Keratinocyte (primary cell): ENCODE data around the gene MYOZ3. TPM values are rescaled to one million over a fixed set of nuclear protein-coding genes. Genes with fewer than 3 reads are reported as not detected.

Experiments
- DNase-seq: peaks from one replicate; pipeline ENCODE4 v3.0.0-alpha.2; 2011; ENCODE audit warnings: low read depth, missing footprints, low spot score
- FAIRE-seq: peaks from 2 replicates; lab custom pipeline; 2011; peaks lifted over from hg19 to GRCh38; lab: Jason Lieb, UNC
- H2AFZ ChIP-seq: 2 replicates; pipeline ENCODE4 v1.6.0; 2012; ENCODE audit warnings: low read length, control low read depth, inconsistent platforms; ENCODE audit not compliant: control insufficient read depth
- H3K27ac ChIP-seq: 2 replicates; pipeline ENCODE4 v1.5.1; 2011; ENCODE audit warnings: low read length; ENCODE audit not compliant: control insufficient read depth, insufficient read depth
- H3K27me3 ChIP-seq: 3 replicates; pipeline ENCODE4 v1.6.0; 2011; ENCODE audit warnings: low read length; ENCODE audit not compliant: control insufficient read depth, insufficient read depth; ENCODE audit errors: extremely low read depth
- H3K36me3 ChIP-seq, 2 experiments: 2 replicates in 1 of 2; 3 replicates in 1 of 2; pipeline ENCODE4 v1.5.1; 2011; ENCODE audit warnings: low read length in 2 of 2, mild to moderate bottlenecking in 1 of 2; ENCODE audit not compliant: control insufficient read depth in 2 of 2, insufficient read depth in 2 of 2; ENCODE audit errors: extremely low read depth in 1 of 2
- H3K4me1 ChIP-seq: 3 replicates; pipeline ENCODE4 v1.5.1; 2011; ENCODE audit warnings: low read length; ENCODE audit not compliant: control insufficient read depth, insufficient read depth; ENCODE audit errors: extremely low read depth
- H3K4me2 ChIP-seq: 3 replicates; pipeline ENCODE4 v1.6.0; 2011; ENCODE audit warnings: low read depth, low read length; ENCODE audit not compliant: control insufficient read depth, insufficient read depth; ENCODE audit errors: extremely low read depth
- H3K4me3 ChIP-seq, 3 experiments: fragments of 200-600 bp in 1 of 3; sonication (generic) in 1 of 3; 2 replicates in 2 of 3; 3 replicates in 1 of 3; pipeline ENCODE4 v1.5.1; 2011 to 2016; ENCODE audit warnings: low read length in 3 of 3, mild to moderate bottlenecking in 3 of 3, control low read depth in 2 of 3, inconsistent platforms in 1 of 3, low read depth in 1 of 3, mixed read lengths in 1 of 3, mixed run types in 1 of 3, moderate library complexity in 1 of 3; ENCODE audit not compliant: control insufficient read depth in 2 of 3, insufficient read depth in 2 of 3; ENCODE audit errors: extremely low read depth in 1 of 3
- H3K79me2 ChIP-seq: 2 replicates; pipeline ENCODE4 v1.6.0; 2012; ENCODE audit warnings: low read length; ENCODE audit not compliant: control insufficient read depth, insufficient read depth
- H3K9ac ChIP-seq: 3 replicates; pipeline ENCODE4 v1.6.0; 2011; ENCODE audit warnings: low read length; ENCODE audit not compliant: control insufficient read depth, insufficient read depth; ENCODE audit errors: extremely low read depth
- H3K9me1 ChIP-seq: 3 replicates; pipeline ENCODE4 v1.6.0; 2011; ENCODE audit warnings: low read length; ENCODE audit not compliant: control insufficient read depth, insufficient read depth; ENCODE audit errors: extremely low read depth
- H3K9me3 ChIP-seq: 2 replicates; pipeline ENCODE4 v1.5.1; 2012; ENCODE audit warnings: low read depth, low read length; ENCODE audit not compliant: control insufficient read depth
- H4K20me1 ChIP-seq: 3 replicates; pipeline ENCODE4 v1.6.0; 2011; ENCODE audit warnings: low read length; ENCODE audit not compliant: control insufficient read depth, insufficient read depth; ENCODE audit errors: extremely low read depth
- CTCF ChIP-seq, 3 experiments: IDR thresholded peaks in 1 of 3; conservative IDR thresholded peaks in 1 of 3; optimal IDR thresholded peaks in 1 of 3; 2 replicates in 2 of 3; 3 replicates in 1 of 3; pipeline versions ENCODE3 to v1.5.1; 2011; ENCODE audit warnings: low read length in 3 of 3, mild to moderate bottlenecking in 3 of 3, moderate library complexity in 2 of 3, control low read depth in 1 of 3, inconsistent platforms in 1 of 3; ENCODE audit not compliant: insufficient read depth in 2 of 3; ENCODE audit errors: extremely low read depth in 1 of 3
- EZH2 ChIP-seq: IDR thresholded peaks from one replicate; pipeline ENCODE4 v1.6.1; 2012; ENCODE audit warnings: inconsistent platforms, mild to moderate bottlenecking, low read length, moderate library complexity
- dilution Hi-C: fragments of 300-500 bp; cut with MboI; formaldehyde crosslinking; loops from one replicate; pipeline ENCODE4 v1.7.0; 2020; ENCODE audit warnings: low sequenced_read_pairs; ENCODE audit not compliant: extremely low pct_ligation_motif_present
- polyA plus RNA-seq, 5 experiments: library from polyadenylated mRNA; depleted of rRNA in 3 of 5; stranded (reverse) in 3 of 5; stranded (forward) in 1 of 5; unstranded in 1 of 5; fragments of >200 nt; gene quantifications; 1 replicate in 1 of 5; 2 replicates in 3 of 5; 3 replicates in 1 of 5; pipeline versions ENCODE4 v1.2.1 to v1.2.3, GENCODE V29; 2011 to 2012; ENCODE audit warnings: missing spikeins in 2 of 5, low read depth in 1 of 5, low replicate concordance in 1 of 5

MYOZ3 gene
- polyA plus RNA-seq, 1 donor (not counting 4 experiments of a cell fraction or from before 2014, with no cell fraction given): 0.03 TPM

- FAIRE-seq: no peak
- Histone ChIP-seq H4K20me1 (no peaks in the 10 kb centered on the region), H2AFZ (no peak overlapping the region)
Observed at GRCh38 chr5:150618163-150618562, 42.9 kb upstream of the MYOZ3 start.

GRCh38 chr5:150618588-150619281 lies 42.3 kb upstream of the MYOZ3 start:
- Histone ChIP-seq H3K4me2 (no peak overlapping the region), H3K4me3 (no peak overlapping the region), H3K9me1 (no peaks in the 10 kb centered on the region), H3K4me1 (peaks cover 14% of the 10 kb centered on the region), H3K79me2 (no peaks in the 10 kb centered on the region), H2AFZ (no peak overlapping the region), H3K9me3 (no peaks in the 10 kb centered on the region), H3K9ac (no peak overlapping the region), H3K36me3 (no peaks in the 10 kb centered on the region), H4K20me1 (no peaks in the 10 kb centered on the region), H3K27ac (no peak overlapping the region), H3K27me3 (peaks cover 8% of the 10 kb centered on the region)
- DNase-seq (no peak), FAIRE-seq (no peak)
- TF ChIP-seq CTCF (optimal IDR thresholded peaks at IDR 0.05 in 1 of 3, IDR thresholded peaks at IDR 0.05 in 1 of 3, conservative IDR thresholded peaks at IDR 0.05 in 1 of 3; ENCODE audit: extremely low read depth in 1 of 3, insufficient read depth in 2 of 3, low read length in 3 of 3): no peak
- no peak for TF ChIP-seq EZH2
- dilution Hi-C loops: no loop called here

More at GRCh38 chr5:150618163-150618562, 42.9 kb upstream of the MYOZ3 start:
- dilution Hi-C loops: no loop called here
- H3K9ac ChIP-seq: no peak overlapping the region
- peaks cover 14% of the 10 kb centered on the region for H3K4me1 ChIP-seq
- H3K9me3 ChIP-seq: no peaks in the 10 kb centered on the region
- no peaks in the 10 kb centered on the region for H3K79me2 ChIP-seq
- H3K27me3 ChIP-seq: peaks cover 8% of the 10 kb centered on the region
- H3K27ac ChIP-seq: no peak overlapping the region
- no peak overlapping the region for H3K4me2 ChIP-seq
- TF ChIP-seq CTCF (optimal IDR thresholded peaks at IDR 0.05 in 1 of 3, IDR thresholded peaks at IDR 0.05 in 1 of 3, conservative IDR thresholded peaks at IDR 0.05 in 1 of 3; ENCODE audit: extremely low read depth in 1 of 3, insufficient read depth in 2 of 3, low read length in 3 of 3) (no peak), EZH2 (no peak)
- H3K36me3 ChIP-seq: no peaks in the 10 kb centered on the region
- no peak overlapping the region for H3K4me3 ChIP-seq
- no peak for DNase-seq
- H3K9me1 ChIP-seq: no peaks in the 10 kb centered on the region
